Upper lobe of left lung (tissue), 4 donors: ENCODE data around the gene RAP1GDS1.

Source experiments
- EP300 ChIP-seq, 4 donors: sonication (generic); formaldehyde crosslinking; IDR thresholded peaks; one replicate each; pipeline ENCODE4 v1.5.1; 2017; ENCODE audit warnings: antibody characterized with exemption in 4 of 4, control low read depth in 2 of 4
- POLR2A ChIP-seq, 4 donors: fragments of 450-650 bp; IDR thresholded peaks; one replicate each; pipeline ENCODE4 v1.5.1; 2016 to 2017; ENCODE audit warnings: antibody characterized with exemption in 4 of 4, mild to moderate bottlenecking in 2 of 4
- POLR2AphosphoS5 ChIP-seq, 2 donors: sonication (generic); formaldehyde crosslinking; IDR thresholded peaks; one replicate each; pipeline ENCODE4 v1.5.1; 2017; ENCODE audit warnings: antibody characterized with exemption in 2 of 2
- TF ChIP-seq, protein P1 (sequence below), 6 experiments: fragments of 450-650 bp in 4 of 6; fragments of 200-600 bp in 2 of 6; sonication (generic) in 2 of 6; IDR thresholded peaks; one replicate each; pipeline ENCODE4 v1.5.1; 2016 to 2019; ENCODE audit warnings: antibody characterized with exemption in 6 of 6

- TF ChIP-seq, protein P1, sequence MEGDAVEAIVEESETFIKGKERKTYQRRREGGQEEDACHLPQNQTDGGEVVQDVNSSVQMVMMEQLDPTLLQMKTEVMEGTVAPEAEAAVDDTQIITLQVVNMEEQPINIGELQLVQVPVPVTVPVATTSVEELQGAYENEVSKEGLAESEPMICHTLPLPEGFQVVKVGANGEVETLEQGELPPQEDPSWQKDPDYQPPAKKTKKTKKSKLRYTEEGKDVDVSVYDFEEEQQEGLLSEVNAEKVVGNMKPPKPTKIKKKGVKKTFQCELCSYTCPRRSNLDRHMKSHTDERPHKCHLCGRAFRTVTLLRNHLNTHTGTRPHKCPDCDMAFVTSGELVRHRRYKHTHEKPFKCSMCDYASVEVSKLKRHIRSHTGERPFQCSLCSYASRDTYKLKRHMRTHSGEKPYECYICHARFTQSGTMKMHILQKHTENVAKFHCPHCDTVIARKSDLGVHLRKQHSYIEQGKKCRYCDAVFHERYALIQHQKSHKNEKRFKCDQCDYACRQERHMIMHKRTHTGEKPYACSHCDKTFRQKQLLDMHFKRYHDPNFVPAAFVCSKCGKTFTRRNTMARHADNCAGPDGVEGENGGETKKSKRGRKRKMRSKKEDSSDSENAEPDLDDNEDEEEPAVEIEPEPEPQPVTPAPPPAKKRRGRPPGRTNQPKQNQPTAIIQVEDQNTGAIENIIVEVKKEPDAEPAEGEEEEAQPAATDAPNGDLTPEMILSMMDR (IDR thresholded peaks at IDR 0.05), result no peak
- no peak for TF ChIP-seq POLR2AphosphoS5 (IDR thresholded peaks at IDR 0.05)
- no peak for TF ChIP-seq POLR2A (IDR thresholded peaks at IDR 0.05)
- TF ChIP-seq EP300 (IDR thresholded peaks at IDR 0.05), result no peak
These were observed 39.5 kb downstream of the RAP1GDS1 start for GRCh38 chr4:98300706-98301105.
